NT2/D1 (cell line): ENCODE data around the gene KRTAP5-7.

Experiments used
- SUZ12 ChIP-seq: IDR thresholded peaks from 2 replicates; pipeline ENCODE4 v1.6.1; 2011; ENCODE audit not compliant: insufficient read length, insufficient read depth; ENCODE audit errors: extremely low read depth
- ZNF274 ChIP-seq: IDR thresholded peaks from 2 replicates; pipeline ENCODE4 v1.6.1; 2011; ENCODE audit warnings: mild to moderate bottlenecking, low read depth, low read length

DNA sequence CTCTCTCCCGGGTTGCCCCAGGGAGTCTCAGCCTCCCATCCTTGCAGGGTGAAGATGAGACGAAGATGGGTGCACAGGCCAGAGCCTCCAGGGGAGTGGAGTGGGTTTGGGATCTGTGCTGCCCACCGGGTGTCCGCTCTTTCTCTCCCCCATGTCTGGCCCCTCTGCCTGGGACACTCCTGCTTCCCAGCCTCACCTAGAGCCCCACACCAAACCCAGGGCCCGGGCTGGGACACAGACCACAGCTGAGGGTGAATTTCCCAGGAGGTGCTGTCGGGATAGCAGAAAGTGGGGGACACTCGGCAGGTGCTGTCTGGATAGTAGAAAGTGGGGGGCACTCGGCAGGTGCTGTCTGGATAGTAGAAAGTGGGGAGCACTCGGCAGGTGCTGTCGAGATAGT is 25.0 kb upstream of the KRTAP5-7 start:
- no peak for TF ChIP-seq ZNF274
- no peak for TF ChIP-seq SUZ12
